GM19193 (cell line): Measurements from ENCODE around the gene RAD50.

ENCODE experiments used
- POLR2A ChIP-seq: IDR thresholded peaks from 4 replicates; pipeline ENCODE4 v1.6.1; 2011; ENCODE audit not compliant: insufficient read depth, insufficient read length; ENCODE audit errors: extremely low read depth

RAD50 gene

DNA sequence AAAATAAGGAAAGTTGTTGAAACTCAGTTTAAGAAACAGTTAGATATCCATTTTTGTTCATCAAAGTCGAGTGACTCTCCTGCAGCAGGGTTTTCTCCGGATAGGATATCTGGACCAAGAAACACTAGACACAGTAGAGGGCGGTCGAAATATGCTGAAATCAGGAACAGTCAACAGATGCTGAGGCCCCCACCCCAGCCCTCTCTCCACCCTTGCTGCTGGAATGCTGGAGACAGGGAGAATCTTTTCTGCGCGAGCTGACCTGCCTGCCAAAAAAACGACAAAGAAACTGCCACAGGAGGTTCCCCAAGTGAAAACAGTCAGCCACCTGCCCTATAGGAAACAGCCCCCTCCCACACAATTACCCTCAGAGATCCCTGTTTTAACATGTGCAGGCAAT, 96.9 kb downstream of the RAD50 start:
- no peak for TF ChIP-seq POLR2A

DNA sequence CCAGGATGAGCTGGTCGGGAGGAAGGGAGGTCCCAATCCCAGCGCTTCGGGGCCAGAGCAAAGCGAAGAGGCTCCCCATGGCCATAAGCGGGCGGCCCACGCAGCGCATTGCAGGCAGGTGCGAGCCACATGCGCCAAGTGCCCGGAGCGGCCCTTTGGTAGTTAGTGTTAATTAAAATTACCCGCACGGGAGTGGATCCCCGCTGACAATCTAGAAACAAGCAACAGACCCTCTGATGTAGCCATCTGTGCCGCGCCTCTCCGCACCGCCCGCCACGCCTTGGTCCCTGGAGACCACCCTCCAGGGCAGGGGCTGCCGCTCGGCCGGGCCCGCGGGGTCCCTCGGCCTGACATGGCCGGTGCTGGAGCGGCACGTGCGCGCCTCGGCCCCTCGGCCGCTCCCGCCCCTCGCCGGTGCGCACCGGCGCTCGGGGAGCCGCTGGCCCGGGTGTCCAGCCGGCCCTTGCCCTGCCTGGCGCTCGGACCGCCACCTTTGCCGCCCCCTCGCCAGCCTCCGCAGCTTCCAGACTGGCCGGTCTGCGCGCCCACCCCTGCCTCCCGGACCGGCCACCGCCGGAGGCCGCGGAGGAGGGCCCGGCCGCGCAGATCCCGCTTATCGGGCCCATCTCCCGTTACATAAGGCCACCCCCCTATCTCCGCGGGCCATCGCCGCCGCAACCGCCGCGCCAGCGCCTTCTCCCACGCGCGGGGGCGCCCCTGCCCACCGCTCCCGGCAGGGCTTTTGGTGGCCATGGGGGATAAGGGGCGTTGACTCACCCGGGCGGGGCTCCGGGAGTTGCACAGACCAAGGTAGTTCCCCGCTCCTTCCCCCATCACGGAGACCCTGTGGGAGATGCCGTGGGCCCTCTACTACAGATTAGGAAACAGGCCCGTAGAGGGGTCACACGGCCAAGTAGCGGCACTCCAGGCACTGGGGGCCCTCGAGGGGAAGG, 99.3 kb downstream of the RAD50 start:
- no peak for TF ChIP-seq POLR2A

DNA sequence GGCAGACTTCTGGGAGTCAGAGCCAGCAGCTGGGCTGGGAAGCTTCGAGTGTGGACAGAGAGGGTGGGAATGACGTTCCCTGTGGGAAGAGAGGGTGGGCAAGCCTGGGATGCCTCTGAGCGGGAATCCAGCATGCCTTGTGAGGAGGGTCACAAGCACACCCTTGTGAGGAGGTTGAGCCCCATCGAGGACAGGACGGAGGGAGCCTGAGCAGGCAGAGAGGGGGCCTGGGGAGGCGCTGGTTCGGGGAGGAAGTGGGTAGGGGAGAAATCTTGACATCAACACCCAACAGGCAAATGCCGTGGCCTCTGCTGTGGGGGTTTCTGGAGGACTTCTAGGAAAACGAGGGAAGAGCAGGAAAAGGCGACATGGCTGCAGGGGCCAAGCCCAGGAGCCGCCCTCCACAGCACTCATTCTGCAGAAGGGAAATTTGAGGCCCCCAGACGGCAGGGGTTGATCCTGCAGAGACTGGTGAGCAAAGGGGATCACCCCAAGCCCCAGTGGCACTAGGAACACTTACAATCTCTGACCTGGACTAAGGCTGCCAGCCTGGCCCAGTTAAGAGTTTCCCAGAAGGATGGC, 100.1 kb downstream of the RAD50 start:
- no peak for TF ChIP-seq POLR2A

DNA sequence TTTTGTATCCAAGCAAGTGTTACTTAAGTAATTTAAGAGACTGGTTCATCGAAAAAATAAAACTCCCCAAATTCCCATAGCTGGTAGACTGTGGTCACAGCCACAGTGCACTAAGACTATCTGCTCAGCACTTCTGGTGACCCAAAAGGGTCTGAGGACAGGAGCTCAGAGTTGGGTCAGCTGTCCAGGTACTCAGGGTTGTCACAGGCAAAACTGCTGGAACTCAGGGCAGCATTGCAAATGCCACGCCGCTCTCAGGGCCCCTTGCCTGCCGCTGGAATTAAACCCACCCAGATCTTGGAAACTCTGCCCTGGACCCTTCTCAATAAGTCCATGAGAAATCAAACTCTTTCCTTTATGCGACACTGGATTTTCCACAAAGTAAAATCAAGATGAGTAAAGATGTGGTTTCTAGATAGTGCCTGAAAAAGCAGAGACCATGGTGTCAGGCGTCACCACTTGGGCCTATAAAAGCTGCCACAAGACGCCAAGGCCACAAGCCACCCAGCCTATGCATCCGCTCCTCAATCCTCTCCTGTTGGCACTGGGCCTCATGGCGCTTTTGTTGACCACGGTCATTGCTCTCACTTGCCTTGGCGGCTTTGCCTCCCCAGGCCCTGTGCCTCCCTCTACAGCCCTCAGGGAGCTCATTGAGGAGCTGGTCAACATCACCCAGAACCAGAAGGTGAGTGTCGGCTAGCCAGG, 101.1 kb downstream of the RAD50 start, which contains the start of gene IL13:
Gene IL13 (plus strand): TSS at position 498 of the 705 bp plus-strand sequence. CDS start 14 bp downstream, at position 512.
- TF ChIP-seq POLR2A = no peak

DNA sequence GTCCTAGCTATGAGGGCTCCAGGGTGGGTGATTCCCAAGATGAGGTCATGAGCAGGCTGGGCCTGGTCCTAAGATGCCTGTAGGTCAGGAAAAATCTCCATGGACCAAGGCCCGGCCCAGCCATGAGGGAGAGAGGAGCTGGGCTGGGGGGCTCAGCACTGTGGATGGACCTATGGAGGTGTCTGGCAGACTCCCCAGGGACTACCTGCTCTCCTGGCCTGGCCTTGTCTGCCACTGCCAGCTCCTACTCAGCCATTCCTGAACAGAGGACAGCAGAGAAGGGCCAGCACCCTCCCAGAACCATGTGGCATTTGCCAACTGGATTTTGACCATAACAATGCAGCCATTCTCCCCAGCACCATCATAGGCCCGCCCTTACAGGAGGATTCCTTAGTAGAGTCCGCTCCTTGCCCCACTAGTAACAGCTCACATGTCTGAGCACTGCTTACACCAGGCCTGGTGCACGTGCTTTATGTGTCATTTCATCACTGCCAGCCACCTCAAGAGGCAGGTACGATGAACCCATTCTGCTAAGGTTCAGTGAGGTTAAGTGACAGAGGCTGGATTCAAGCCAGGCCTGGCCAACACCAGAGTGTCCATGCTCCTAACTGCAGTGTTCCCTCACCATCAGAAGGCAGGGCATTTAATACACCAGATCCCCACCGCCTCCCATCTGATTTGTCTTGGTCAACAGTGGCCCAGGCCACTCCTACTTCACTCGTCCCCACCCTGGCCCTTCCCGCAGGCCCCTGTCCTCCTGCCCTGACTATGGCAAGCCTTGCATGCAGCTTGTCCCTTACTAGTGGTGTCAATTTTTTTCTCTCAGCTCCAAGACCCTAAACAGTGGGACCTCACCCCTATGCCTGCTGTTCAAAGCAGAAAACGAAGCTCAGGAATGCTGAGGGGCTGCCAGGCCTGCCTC, 101.9 kb downstream of the RAD50 start:
- TF ChIP-seq POLR2A = no peak

DNA sequence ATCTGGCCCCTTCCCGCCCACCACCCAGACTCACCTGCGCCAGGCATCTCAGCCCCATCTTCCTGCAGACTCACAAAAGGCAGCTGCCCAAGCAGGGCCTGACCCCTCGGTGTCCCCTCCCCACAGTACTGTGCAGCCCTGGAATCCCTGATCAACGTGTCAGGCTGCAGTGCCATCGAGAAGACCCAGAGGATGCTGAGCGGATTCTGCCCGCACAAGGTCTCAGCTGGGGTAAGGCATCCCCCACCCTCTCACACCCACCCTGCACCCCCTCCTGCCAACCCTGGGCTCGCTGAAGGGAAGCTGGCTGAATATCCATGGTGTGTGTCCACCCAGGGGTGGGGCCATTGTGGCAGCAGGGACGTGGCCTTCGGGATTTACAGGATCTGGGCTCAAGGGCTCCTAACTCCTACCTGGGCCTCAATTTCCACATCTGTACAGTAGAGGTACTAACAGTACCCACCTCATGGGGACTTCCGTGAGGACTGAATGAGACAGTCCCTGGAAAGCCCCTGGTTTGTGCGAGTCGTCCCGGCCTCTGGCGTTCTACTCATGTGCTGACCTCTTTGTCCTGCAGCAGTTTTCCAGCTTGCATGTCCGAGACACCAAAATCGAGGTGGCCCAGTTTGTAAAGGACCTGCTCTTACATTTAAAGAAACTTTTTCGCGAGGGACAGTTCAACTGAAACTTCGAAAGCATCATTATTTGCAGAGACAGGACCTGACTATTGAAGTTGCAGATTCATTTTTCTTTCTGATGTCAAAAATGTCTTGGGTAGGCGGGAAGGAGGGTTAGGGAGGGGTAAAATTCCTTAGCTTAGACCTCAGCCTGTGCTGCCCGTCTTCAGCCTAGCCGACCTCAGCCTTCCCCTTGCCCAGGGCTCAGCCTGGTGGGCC, 103.1 kb downstream of the RAD50 start:
- peak; percentile 7 for TF ChIP-seq POLR2A

DNA sequence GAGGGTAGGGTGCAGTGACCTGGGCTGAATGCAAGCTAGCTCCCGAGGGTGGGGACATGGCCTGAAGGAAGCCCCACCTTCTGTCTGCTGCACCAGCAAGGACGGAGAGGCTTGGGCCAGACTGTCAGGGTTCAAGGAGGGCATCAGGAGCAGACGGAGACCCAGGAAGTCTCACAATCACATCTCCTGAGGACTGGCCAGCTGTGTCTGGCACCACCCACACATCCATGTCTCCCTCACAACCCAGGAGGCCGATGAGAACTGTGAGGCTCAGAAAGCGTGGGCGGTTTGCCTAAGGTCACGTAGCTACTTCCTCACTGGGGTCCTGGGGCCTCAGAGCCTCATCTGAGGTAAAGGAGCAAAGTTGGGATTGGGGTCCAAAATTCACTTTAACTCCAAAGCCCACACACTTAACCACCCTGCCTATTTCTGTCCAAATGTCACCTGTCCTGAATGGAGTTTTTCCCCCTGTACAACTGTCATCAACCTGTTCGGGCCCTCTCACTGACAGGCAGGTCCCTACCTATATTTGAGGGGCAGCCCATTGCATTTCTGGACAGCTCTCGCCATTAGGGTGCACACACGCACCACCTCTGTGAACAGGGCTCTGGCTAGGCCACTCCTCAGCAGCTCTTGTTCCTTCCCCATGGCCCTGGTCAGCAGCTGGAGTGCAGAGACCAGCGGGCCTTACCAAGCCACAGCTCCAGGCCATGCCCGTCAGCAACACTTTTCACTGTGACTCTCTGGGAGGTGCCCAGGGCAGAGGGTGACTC, 104.6 kb downstream of the RAD50 start:
- TF ChIP-seq POLR2A = no peak

DNA sequence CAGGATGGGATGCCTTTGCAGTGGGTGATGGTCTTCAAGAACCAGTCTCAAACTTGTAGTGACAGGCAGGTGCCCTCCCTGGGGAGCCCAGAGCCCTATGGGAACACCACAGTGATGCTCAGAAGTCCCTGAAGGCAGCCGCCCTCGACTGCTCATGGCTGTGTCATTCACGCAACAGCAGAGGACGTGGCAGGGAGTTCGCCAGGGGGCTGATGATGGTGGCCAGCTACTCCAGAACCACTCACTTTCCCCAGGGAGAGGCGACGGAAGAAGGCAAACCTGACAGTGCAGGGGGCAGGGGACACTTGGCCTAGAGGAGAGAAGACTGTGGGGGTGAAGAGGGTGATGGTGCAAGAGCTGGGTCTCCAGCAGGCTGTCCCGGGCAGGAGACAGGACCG, 105.2 kb downstream of the RAD50 start:
- TF ChIP-seq POLR2A = no peak

DNA sequence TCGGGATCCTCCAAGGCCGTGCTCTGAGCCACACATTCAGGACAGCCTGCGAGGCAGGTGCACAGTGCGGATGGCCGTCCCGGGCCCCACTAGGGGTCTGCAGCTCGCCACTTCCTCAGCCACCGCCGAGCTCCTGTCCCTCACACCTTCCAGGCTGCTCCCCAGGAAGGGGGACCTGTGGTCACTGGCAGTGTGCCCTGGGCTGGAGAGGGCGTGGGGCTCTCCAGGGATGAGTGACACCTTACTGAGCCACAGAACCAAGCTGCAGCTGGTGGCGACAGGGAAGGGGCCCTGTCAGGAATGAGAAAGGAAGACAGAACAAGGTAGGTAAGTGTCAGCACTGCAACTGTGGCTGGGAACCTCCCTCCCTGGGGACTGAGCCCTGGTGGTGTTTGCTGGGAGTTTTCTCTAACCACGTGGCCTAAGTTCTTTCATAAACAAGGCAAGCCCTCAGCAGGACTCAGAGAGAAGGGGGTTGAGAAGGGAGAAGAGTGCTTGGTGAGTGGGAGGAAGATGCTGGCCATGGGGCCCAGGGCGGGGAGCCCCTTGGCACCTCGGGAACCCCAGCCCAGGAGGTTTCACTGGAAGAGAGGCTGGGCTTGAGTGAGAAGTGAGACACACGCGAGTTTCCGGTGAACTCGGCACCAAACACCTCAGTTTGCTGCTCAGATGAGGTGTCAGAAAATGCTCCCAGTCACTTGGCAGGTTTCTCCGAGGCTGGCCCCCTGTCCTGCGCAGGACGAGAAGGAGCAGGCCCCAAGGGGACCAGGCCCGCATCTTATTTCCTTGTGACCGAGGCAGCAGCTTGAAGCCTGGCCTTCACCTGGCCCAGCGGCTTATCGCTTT, 106.4 kb downstream of the RAD50 start:
- peak; percentile 78 for TF ChIP-seq POLR2A

DNA sequence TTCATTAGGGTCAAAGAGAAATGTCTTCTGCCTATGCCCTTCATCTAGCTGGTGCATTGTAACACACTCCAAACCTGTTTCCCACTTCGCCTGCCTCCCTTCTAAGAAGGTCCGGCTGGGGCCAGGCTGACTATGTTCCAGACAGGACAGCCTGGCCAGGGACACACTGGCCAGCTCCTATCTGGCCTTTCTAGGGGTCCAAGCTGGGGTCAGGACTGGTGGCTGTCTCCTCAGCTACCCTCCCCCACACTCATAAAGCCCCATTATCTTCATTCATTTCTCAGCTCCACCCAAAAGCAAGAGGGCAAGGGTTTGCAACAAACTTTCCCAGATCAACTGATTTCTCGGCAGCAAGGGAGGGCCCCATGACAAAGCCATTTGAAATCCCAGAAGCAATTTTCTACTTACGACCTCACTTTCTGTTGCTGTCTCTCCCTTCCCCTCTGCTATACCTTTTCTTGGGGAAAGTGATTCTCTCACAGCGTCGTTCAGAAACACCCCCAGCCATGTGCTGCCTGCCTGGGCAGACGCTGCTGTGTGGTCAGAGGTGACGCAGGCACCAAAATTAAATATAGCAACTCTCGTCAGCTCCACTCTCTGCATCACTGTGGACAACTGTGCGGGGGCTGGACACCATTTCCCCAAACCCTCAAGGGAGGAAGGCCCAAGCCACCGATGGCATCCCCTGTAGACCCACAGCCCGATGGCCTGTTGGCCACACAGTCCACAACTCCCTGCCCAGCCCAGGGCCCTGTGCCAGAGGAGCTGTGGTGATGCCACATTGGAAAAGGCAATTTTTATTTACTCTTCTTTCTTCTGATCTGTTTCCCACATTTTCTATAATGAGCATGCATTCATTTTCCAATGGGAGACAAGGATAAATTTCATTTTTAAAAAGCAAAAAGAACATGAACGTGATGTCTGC, 107.3 kb downstream of the RAD50 start:
- TF ChIP-seq POLR2A = peak; percentile 29

DNA sequence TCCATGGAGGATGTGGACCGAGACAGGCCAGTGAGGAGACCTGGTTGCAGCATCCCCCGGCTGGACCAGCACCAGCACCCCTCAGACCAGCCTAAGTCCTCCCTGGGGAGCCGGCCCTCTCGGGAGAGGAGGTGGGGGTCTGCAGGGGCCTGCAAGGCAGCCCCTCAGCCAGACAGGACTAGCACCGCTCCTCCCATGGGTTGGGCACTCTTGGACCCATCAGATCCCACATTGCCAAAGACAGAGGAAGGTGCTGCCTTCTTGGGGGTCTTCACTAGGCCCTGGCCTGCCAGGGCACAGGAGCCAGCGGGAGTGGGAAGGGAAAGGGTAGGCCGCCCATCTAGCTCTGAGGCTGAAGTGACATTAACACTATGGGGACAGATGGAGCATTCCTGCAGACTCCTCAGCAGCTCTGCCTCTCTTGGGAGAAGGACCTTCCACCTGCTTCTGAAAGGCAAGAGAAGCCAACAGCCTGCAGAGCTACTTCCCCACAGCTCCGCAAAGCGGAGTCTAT, 108.0 kb downstream of the RAD50 start:
- TF ChIP-seq POLR2A = no peak
